K562 (cell line): ENCODE measurements around the gene IGFALS. TPM values are rescaled to one million over a fixed set of nuclear protein-coding genes. Genes with fewer than 3 reads are reported as not detected.

Experiments used
- CBX2 ChIP-seq: fragments of 200-600 bp; sonication (generic); IDR thresholded peaks from one replicate; pipeline ENCODE4 v1.6.1; 2012; ENCODE audit warnings: mild to moderate bottlenecking, low read length, inconsistent platforms; ENCODE audit not compliant: insufficient read depth, poor library complexity, severe bottlenecking
- GABPA ChIP-seq: fragments of 200-800 bp; sonication (Bioruptor generic); conservative IDR thresholded peaks from 2 replicates; pipeline ENCODE4 v1.6.1; 2016; ENCODE audit warnings: low read depth, missing genetic modification characterization, missing compliant biosample characterization
- GATA2 ChIP-seq: sonication (generic); formaldehyde crosslinking; IDR thresholded peaks from 2 replicates; pipeline ENCODE4 v1.4.0; 2020; ENCODE audit warnings: mild to moderate bottlenecking, missing genetic modification reagents
- HNRNPLL ChIP-seq: fragments of 200-400 bp; formaldehyde crosslinking; IDR thresholded peaks from 2 replicates; pipeline ENCODE4 v1.6.1; 2017; ENCODE audit warnings: low read length, low read depth, mild to moderate bottlenecking; ENCODE audit not compliant: poor library complexity, severe bottlenecking
- IFI16 ChIP-seq: fragments of 250-450 bp; sonication (Bioruptor Pico); IDR thresholded peaks from 2 replicates; pipeline ENCODE4 v2.1.2; 2022; ENCODE audit warnings: mild to moderate bottlenecking, inconsistent platforms
- MAZ ChIP-seq, 2 experiments: fragments of 450-650 bp in 1 of 2; sonication (generic) in 1 of 2; formaldehyde crosslinking; IDR thresholded peaks in 1 of 2; conservative IDR thresholded peaks in 1 of 2; 2 replicates each; pipeline versions ENCODE4 v1.4.0 to v1.5.0; 2020; ENCODE audit warnings: mild to moderate bottlenecking in 1 of 2, missing genetic modification reagents in 1 of 2
- MIER1 ChIP-seq: fragments of 450-650 bp; IDR thresholded peaks from 2 replicates; pipeline ENCODE4 v1.6.1; 2016; ENCODE audit warnings: antibody characterized with exemption, mild to moderate bottlenecking, low read depth
- MTA3 ChIP-seq: fragments of 450-650 bp; formaldehyde crosslinking; IDR thresholded peaks from 2 replicates; pipeline ENCODE4 v1.6.1; 2017; ENCODE audit warnings: mild to moderate bottlenecking, borderline replicate concordance
- NCOR1 ChIP-seq: fragments of 450-650 bp; IDR thresholded peaks from 2 replicates; pipeline ENCODE4 v1.6.1; 2016; ENCODE audit warnings: mild to moderate bottlenecking, moderate library complexity
- RBM15 ChIP-seq: fragments of 200-400 bp; formaldehyde crosslinking; IDR thresholded peaks from 2 replicates; pipeline ENCODE4 v1.6.1; 2018; ENCODE audit warnings: mild to moderate bottlenecking, low read length, moderate library complexity; ENCODE audit not compliant: insufficient read depth
- ZFP1 ChIP-seq: fragments of 450-650 bp; formaldehyde crosslinking; IDR thresholded peaks from 2 replicates; pipeline ENCODE4 v1.4.0; 2020; ENCODE audit warnings: mild to moderate bottlenecking, mixed read lengths
- ZFP36 ChIP-seq: fragments of 150-350 bp; IDR thresholded peaks from 2 replicates; pipeline ENCODE4 v1.6.1; 2018; ENCODE audit warnings: low read length, low read depth; ENCODE audit not compliant: partially characterized antibody
- ZNF316 ChIP-seq: fragments of 450-650 bp; IDR thresholded peaks from 2 replicates; pipeline ENCODE4 v1.6.1; 2016
- polyA plus RNA-seq, 8 experiments: library from polyadenylated mRNA; depleted of rRNA in 4 of 8; stranded (reverse) in 5 of 8; unstranded in 3 of 8; fragments of >200 nt; fragmentation: Nextera tagmentation in 2 of 8; fragmentation: Illumina TruSeq in 1 of 8; extraction: Ambion mirVana in 2 of 8; extraction: Trizol in 1 of 8; gene quantifications; 2 replicates each; pipeline versions ENCODE4 v1.2.1 to v1.2.3, GENCODE V29; 2011 to 2014; ENCODE audit warnings: inconsistent platforms in 1 of 8, missing spikeins in 1 of 8
- total RNA-seq, 7 experiments: library from RNA; depleted of rRNA in 6 of 7; stranded (reverse); fragments of >200 nt in 6 of 7; fragmentation: Illumina TruSeq in 2 of 7; extraction: Trizol in 2 of 7; gene quantifications; 2 replicates each; pipeline versions ENCODE4 v1.2.1 to v1.2.3, GENCODE V29; 2011 to 2021; ENCODE audit warnings: low replicate concordance in 1 of 7
- TF ChIP-seq, protein P1 (sequence below): IDR thresholded peaks from 2 replicates; pipeline ENCODE4 v1.6.1; 2016; ENCODE audit warnings: missing genetic modification characterization, missing compliant biosample characterization
- TF ChIP-seq, protein P2 (sequence below): sonication (generic); formaldehyde crosslinking; IDR thresholded peaks from 2 replicates; pipeline ENCODE4 v1.8.1; 2023; ENCODE audit warnings: mild to moderate bottlenecking, missing genetic modification reagents
- TF ChIP-seq, protein P3 (sequence below): sonication (generic); formaldehyde crosslinking; IDR thresholded peaks from 2 replicates; pipeline ENCODE4 v1.8.1; 2023; ENCODE audit warnings: mild to moderate bottlenecking, missing genetic modification reagents, moderate library complexity
- TF ChIP-seq, protein P4 (sequence below): fragments of 200-800 bp; sonication (Bioruptor generic); IDR thresholded peaks from 2 replicates; pipeline ENCODE4 v1.6.1; 2016; ENCODE audit warnings: missing genetic modification characterization, missing compliant biosample characterization

Gene IGFALS
- total and polyA plus RNA-seq, 9 of the 15 experiments (the other 6 are each of a cell fraction or from before 2014, with no cell fraction given): not detected

DNA sequence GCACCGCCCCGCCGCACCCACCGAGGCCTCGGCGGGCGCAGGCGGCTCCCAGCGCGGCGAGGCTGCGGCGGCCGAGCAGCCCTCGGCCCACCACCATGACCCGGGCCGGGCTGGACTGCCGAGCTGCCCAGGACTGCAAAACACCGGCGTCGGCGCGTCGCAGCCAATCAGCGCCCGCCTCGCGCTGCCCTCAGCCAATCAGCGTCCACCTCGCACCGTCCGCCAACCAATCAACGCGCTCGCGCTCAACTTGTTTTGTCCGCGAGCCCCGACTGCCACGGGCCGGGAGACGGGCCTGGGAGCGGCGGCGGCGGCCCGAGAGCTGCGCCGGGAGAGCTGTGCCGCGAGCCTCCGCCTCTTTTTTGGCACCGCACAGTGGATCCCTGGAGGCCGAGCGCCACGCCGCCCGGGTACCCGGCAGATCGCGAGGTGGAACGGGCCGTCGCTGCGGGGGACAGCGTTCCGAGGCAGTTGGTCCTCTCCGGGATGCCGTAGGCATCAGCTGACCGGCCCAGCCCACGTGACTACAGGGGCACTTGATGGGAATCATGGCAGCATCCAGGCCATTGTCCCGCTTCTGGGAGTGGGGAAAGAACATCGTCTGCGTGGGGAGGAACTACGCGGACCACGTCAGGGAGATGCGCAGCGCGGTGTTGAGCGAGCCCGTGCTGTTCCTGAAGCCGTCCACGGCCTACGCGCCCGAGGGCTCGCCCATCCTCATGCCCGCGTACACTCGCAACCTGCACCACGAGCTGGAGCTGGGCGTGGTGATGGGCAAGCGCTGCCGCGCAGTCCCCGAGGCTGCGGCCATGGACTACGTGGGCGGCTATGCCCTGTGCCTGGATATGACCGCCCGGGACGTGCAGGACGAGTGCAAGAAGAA lies 33.4 kb upstream of the IGFALS start, which contains the start of the genes FAHD1 and HAGH (continued):
- TF ChIP-seq, protein P1, sequence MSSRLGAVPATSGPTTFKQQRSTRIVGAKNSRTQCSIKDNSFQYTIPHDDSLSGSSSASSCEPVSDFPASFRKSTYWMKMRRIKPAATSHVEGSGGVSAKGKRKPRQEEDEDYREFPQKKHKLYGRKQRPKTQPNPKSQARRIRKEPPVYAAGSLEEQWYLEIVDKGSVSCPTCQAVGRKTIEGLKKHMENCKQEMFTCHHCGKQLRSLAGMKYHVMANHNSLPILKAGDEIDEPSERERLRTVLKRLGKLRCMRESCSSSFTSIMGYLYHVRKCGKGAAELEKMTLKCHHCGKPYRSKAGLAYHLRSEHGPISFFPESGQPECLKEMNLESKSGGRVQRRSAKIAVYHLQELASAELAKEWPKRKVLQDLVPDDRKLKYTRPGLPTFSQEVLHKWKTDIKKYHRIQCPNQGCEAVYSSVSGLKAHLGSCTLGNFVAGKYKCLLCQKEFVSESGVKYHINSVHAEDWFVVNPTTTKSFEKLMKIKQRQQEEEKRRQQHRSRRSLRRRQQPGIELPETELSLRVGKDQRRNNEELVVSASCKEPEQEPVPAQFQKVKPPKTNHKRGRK (tag): no peak
- TF ChIP-seq IFI16 (CRISPR knock-in tag): no peak
- TF ChIP-seq ZFP36: peak; percentile 7
- TF ChIP-seq, protein P2, sequence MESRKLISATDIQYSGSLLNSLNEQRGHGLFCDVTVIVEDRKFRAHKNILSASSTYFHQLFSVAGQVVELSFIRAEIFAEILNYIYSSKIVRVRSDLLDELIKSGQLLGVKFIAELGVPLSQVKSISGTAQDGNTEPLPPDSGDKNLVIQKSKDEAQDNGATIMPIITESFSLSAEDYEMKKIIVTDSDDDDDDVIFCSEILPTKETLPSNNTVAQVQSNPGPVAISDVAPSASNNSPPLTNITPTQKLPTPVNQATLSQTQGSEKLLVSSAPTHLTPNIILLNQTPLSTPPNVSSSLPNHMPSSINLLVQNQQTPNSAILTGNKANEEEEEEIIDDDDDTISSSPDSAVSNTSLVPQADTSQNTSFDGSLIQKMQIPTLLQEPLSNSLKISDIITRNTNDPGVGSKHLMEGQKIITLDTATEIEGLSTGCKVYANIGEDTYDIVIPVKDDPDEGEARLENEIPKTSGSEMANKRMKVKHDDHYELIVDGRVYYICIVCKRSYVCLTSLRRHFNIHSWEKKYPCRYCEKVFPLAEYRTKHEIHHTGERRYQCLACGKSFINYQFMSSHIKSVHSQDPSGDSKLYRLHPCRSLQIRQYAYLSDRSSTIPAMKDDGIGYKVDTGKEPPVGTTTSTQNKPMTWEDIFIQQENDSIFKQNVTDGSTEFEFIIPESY (CRISPR knock-in tag): peak; percentile 85
- peak; percentile 100 for TF ChIP-seq MTA3
- TF ChIP-seq NCOR1: no peak
- TF ChIP-seq HNRNPLL: peak; percentile 51
- TF ChIP-seq, protein P3, sequence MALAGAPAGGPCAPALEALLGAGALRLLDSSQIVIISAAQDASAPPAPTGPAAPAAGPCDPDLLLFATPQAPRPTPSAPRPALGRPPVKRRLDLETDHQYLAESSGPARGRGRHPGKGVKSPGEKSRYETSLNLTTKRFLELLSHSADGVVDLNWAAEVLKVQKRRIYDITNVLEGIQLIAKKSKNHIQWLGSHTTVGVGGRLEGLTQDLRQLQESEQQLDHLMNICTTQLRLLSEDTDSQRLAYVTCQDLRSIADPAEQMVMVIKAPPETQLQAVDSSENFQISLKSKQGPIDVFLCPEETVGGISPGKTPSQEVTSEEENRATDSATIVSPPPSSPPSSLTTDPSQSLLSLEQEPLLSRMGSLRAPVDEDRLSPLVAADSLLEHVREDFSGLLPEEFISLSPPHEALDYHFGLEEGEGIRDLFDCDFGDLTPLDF (CRISPR knock-in tag): peak; percentile 85; the same call in 1 of the 2 replicates
- TF ChIP-seq, protein P4, sequence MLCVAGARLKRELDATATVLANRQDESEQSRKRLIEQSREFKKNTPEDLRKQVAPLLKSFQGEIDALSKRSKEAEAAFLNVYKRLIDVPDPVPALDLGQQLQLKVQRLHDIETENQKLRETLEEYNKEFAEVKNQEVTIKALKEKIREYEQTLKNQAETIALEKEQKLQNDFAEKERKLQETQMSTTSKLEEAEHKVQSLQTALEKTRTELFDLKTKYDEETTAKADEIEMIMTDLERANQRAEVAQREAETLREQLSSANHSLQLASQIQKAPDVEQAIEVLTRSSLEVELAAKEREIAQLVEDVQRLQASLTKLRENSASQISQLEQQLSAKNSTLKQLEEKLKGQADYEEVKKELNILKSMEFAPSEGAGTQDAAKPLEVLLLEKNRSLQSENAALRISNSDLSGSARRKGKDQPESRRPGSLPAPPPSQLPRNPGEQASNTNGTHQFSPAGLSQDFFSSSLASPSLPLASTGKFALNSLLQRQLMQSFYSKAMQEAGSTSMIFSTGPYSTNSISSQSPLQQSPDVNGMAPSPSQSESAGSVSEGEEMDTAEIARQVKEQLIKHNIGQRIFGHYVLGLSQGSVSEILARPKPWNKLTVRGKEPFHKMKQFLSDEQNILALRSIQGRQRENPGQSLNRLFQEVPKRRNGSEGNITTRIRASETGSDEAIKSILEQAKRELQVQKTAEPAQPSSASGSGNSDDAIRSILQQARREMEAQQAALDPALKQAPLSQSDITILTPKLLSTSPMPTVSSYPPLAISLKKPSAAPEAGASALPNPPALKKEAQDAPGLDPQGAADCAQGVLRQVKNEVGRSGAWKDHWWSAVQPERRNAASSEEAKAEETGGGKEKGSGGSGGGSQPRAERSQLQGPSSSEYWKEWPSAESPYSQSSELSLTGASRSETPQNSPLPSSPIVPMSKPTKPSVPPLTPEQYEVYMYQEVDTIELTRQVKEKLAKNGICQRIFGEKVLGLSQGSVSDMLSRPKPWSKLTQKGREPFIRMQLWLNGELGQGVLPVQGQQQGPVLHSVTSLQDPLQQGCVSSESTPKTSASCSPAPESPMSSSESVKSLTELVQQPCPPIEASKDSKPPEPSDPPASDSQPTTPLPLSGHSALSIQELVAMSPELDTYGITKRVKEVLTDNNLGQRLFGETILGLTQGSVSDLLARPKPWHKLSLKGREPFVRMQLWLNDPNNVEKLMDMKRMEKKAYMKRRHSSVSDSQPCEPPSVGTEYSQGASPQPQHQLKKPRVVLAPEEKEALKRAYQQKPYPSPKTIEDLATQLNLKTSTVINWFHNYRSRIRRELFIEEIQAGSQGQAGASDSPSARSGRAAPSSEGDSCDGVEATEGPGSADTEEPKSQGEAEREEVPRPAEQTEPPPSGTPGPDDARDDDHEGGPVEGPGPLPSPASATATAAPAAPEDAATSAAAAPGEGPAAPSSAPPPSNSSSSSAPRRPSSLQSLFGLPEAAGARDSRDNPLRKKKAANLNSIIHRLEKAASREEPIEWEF: no peak
- no peak for TF ChIP-seq GATA2 (CRISPR knock-in tag)
- no peak; the same call in 1 of the 2 replicates for TF ChIP-seq GABPA (tag)
- TF ChIP-seq MAZ (CRISPR knock-in tag; conservative IDR thresholded peaks at IDR 0.05 in 1 of 2, IDR thresholded peaks at IDR 0.05 in 1 of 2): peak; percentile 67 to 76
- TF ChIP-seq MIER1: no peak
- TF ChIP-seq CBX2: no peak
- no peak for TF ChIP-seq ZNF316
- no peak for TF ChIP-seq ZFP1
- TF ChIP-seq RBM15: no peak
